Mucosa of rectum (tissue), 2 donors: Measurements from ENCODE around the gene FNDC11.

Source experiments
- H3K27ac ChIP-seq, 2 donors: one replicate each; pipeline ENCODE4 v1.7.0; 2013; ENCODE audit warnings: inconsistent platforms in 2 of 2, low read depth in 2 of 2, low read length in 2 of 2
- H3K27me3 ChIP-seq, 2 donors: one replicate each; pipeline ENCODE4 v1.7.0; 2013; ENCODE audit warnings: low read length in 2 of 2; ENCODE audit not compliant: control insufficient read depth in 2 of 2, insufficient read depth in 2 of 2
- H3K36me3 ChIP-seq, 2 donors: one replicate each; pipeline ENCODE4 v1.7.0; 2013; ENCODE audit warnings: low read length in 2 of 2; ENCODE audit not compliant: control insufficient read depth in 2 of 2, insufficient read depth in 2 of 2
- H3K4me1 ChIP-seq, 2 donors: one replicate each; pipeline ENCODE4 v1.7.0; 2013; ENCODE audit warnings: low read length in 2 of 2, mild to moderate bottlenecking in 1 of 2; ENCODE audit not compliant: control insufficient read depth in 2 of 2, insufficient read depth in 2 of 2
- H3K4me3 ChIP-seq, 2 donors: one replicate each; pipeline ENCODE4 v1.7.0; 2013; ENCODE audit warnings: low read length in 2 of 2
- H3K9ac ChIP-seq, 2 donors: one replicate each; pipeline ENCODE4 v1.7.0; 2013; ENCODE audit warnings: low read length in 2 of 2, low read depth in 1 of 2, mild to moderate bottlenecking in 1 of 2
- H3K9me3 ChIP-seq, 2 donors: one replicate each; pipeline ENCODE4 v1.7.0; 2013; ENCODE audit warnings: low read length in 2 of 2; ENCODE audit not compliant: control insufficient read depth in 2 of 2
- donor health status: healthy.
- donor health status: Normal muscosa, but diverticular disease.

FNDC11 gene

DNA sequence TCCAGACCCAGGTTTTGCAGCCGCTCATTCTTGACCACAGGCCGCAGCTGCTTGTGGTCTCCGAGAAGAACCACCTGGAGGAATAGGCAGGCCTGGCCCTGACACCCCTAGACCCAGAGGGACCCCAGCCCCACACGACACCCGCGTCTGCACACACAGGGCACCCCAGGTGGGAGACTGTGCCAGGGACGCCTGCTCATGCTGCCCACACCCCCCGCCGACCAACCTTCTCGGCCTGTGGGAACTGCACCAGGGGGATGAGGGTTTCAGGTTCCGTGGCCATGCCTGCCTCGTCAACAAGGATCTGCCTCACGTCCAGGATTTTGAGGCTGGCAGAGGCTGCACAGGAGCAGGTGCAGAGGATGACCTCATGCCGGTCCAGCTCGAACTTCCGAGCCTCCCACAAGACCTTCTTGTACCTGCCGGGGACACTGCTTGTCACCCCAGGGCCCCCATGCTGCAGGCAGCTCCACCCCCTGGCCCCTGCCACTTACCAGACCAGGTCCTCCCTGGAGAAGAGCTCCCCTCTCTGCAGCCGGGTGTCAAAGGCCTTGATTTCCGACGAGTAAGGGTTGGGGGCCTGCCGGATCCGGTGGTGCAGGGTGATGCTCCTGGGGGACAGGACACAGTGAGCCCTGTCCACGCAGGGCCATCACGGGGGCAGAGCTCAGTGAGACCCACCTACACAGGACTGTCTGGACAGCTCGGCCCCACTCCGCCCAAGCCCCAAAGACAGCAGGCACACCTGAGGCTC, 7.1 kb downstream of the FNDC11 start:
- no peaks in the 10 kb centered on the region for H3K9me3 ChIP-seq
- peaks cover 29 to 35% of the 10 kb centered on the region in 2 donors for H3K36me3 ChIP-seq
- H3K9ac ChIP-seq = no peak overlapping the region
- no peak overlapping the region for H3K27ac ChIP-seq
- H3K4me3 ChIP-seq = no peak overlapping the region
- H3K27me3 ChIP-seq = no peaks in the 10 kb centered on the region
- H3K4me1 ChIP-seq = peaks cover 0 to 2% of the 10 kb centered on the region in 2 donors

DNA sequence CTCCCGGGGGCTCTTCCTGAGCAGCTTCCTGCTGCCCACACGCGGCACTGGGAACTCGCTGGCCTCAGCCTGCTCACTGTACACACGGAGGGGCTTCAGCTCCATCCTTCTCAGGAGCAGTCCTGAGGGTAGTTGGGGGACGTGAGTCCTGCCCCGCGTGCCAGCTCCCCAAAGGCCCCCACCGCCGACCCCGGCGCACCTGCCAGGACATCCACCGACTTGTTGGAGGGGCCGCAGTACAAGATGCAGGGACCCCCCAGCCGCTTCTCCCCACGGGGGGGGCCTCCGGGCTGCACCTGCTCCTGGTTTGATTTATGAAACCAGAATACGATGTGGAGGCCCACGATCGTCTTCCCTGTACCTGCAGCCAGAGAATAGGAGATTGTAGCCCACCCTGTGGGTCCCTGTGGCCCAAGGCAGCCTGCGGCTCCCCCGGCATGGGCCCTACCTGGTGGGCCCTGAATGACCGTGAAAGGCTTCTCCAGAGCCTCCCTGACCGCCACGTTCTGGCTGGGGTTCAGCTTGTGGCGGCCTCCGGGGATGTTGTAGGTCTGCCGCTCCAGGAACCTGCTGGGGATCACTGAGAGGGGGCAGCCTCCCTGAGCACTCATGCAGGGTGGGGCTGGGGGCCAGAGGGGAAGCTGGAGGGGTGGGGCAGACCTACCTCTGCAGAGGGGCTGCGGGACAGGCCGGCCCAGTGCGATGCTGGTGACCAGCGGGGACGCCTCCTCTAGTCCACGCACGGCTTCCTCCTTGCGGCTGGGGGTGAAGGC, 7.9 kb downstream of the FNDC11 start:
- Histone ChIP-seq H3K36me3 (peaks cover 30 to 35% of the 10 kb centered on the region in 2 donors), H3K4me1 (peaks cover 0 to 2% of the 10 kb centered on the region in 2 donors), H3K9me3 (no peaks in the 10 kb centered on the region), H3K27me3 (no peaks in the 10 kb centered on the region), H3K4me3 (no peak overlapping the region), H3K9ac (no peak overlapping the region), H3K27ac (no peak overlapping the region)

DNA sequence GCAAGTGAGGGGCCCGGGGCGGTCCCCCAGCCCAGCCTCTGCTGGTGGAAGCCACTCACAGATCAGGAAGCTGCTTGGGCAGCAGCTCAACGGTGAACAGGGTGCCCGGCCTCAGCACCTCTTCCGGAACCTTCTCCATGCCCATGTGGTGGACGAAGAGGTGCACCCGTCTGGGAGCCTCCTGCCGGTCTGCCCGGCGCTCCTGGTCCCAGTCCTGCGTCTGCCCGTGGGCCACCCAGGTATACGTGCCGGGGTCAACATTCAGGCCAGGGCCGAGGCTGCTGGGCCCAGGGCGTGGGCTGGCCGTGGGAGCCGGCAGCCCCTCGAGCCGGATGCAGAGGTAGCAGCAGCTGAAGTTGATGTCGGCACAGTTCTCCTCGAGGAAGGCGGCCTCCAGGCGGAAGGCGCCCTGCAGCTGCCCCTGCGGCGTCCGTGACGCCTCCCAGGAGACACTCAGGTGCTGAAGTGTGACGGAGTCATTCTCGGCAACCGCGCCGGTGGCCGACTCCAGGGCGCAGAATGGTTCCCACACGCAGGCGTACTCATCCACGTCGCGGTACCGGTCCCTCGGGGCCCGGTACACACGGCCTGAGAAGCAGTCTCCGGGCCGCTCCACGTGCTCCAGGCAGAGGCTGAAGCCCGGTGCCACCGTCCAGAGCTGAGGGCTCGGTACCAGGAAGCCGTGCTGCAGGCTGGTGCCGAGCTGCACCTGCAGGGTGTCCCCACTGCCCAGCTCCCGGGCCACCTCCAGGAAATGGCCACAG, 8.7 kb downstream of the FNDC11 start:
- Histone ChIP-seq H3K9ac (no peak overlapping the region), H3K27ac (no peak overlapping the region), H3K4me3 (no peak overlapping the region), H3K27me3 (no peaks in the 10 kb centered on the region), H3K36me3 (peaks cover 30 to 35% of the 10 kb centered on the region in 2 donors), H3K4me1 (peaks cover 0 to 2% of the 10 kb centered on the region in 2 donors), H3K9me3 (no peaks in the 10 kb centered on the region)

DNA sequence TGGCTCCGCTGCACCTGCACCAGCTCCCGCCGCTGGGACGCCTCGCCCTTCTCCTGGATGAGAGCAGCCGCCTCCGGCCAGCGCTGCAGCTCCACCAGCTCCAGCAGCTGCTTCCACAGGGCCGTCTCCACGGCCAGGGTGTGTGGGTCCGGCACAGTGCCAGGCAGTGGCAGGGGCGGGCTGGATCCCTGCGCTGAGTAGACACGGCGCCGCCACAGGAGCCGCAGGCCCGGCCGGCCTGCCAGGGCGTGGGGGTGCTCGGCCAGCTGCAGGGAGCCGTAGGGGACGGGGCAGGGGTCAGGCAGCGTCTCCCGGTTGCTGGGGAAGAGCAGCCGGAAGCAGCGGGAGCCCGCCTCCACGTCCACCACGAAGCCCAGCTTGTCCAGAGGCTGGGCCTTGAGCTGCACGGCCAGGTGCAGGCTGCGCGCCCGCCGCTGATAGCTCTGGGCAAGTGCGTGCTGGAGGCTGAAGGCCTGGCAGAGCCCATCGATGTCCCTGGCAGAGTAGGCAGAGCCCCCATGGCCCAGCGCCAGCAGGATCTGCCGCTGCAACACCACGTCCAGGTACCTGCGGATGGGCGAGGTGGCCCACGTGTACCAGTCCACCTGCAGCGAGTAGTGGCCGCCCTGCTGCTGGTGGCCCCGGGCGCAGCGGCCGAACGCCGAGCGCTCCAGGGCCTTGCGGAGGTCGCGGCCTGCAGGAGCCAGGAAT, 9.4 kb downstream of the FNDC11 start:
- H3K9me3 ChIP-seq = no peaks in the 10 kb centered on the region
- peaks cover 0 to 4% of the 10 kb centered on the region in 2 donors for H3K4me1 ChIP-seq
- H3K4me3 ChIP-seq = no peak overlapping the region
- no peak overlapping the region for H3K27ac ChIP-seq
- peaks cover 30 to 35% of the 10 kb centered on the region in 2 donors for H3K36me3 ChIP-seq
- no peak overlapping the region for H3K9ac ChIP-seq
- no peaks in the 10 kb centered on the region for H3K27me3 ChIP-seq

DNA sequence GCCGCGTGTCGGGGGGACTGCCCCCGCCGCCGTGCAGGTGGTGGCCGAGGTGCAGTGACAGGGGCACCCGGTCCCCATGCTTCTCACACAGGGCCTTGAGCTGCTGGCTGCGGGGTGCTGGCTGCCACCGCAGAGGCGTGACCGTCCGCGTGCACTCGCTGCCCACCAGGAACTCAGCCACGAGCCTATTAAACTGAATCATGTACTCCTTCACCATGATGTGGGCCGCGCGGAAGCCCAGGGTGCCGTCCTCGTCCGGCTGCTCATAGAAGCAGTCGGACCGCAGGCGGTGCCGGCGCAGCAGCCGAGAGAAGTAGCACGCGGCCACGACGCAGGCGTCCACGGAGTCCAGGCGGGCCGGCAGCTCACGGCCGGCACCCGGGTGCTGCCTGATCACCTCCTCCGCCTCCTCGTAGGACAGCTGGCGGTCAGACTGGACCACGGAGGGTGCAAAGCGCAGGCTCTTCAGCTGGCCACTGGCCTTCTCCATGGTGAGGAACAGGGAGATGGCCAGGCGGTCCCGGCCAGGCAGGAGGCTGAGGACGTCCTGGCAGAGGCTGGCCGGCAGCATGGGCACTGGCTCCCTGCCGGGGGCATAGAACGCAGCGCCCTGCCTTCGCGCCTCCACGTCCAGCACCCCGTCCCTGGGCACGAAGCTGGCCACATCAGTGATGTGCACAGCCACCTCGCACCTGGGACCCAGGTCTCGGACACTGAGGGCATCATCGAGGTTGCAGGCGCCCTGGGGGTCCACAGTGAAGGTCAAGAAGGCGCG, 10.3 kb downstream of the FNDC11 start:
- Histone ChIP-seq H3K4me1 (peaks cover 0 to 5% of the 10 kb centered on the region in 2 donors), H3K4me3 (no peak overlapping the region), H3K9me3 (no peaks in the 10 kb centered on the region), H3K27me3 (no peaks in the 10 kb centered on the region), H3K9ac (no peak overlapping the region), H3K27ac (no peak overlapping the region), H3K36me3 (peaks cover 30 to 35% of the 10 kb centered on the region in 2 donors)

DNA sequence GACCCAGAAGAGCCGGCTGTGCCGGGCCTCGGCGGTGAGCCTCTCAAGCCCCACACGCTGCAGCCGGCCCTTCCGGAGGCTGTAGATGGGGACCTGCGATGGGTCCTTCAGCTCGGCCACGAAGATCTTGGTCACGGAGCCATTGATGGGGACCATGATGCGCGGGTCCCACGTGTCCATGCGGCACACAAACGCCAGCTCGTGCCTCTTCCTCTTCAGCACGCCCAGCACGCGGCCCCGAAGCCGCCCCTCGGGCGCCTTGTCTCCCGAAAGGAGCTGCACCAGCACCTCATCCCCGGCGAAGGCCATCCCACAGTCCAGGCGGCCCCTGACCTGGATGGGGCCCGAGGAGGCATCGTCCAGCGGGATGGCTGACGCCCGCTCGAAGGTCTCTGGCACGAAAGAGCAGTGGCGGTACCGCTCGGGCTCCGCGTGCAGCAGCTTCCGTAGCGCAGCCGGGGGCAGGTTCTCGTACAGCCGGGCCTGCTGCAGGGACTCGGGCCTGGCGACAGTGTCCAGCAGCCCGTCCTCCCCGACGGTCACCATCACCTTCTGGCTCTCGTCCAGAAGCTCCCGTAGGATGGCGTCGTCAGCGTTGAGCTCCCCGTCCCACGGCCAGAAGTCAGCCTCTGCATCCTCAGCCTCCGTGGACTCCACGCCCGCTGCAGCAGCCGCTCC, 11.2 kb downstream of the FNDC11 start:
- Histone ChIP-seq H3K27me3 (no peaks in the 10 kb centered on the region), H3K9me3 (no peaks in the 10 kb centered on the region), H3K27ac (no peak overlapping the region), H3K36me3 (peaks cover 30 to 33% of the 10 kb centered on the region in 2 donors), H3K9ac (no peak overlapping the region), H3K4me3 (no peak overlapping the region), H3K4me1 (peaks cover 0 to 5% of the 10 kb centered on the region in 2 donors)

DNA sequence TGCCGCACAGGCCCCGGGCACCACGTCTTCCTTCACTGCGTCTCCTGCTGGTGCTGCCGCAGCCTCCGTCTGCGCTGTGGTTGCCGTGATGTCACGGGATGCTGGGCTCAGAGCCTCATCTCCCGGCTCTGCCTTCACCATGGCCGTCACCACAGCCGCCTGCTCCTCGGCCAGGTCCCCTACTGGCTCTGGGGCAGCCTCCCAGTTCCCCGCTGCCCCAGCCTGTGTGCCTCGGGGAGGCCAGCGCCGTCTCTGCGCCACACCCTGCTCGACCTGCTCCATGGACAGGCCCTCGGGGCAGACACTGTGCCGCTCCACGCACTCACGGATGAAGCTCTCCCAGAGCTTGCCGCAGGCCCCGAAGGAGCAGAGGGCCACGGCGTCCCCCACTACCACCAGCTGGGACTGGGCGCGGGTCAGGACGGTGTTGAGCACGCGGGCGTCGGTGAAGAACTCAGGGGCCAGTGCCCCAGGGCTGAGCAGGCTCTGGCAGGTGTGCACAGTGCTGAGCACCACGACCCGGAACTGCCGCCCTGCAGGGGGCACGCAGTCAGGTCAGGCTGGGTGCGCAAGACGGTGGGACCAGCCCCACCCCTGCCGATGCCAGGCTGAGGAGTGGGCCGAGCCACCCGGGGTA, 11.9 kb downstream of the FNDC11 start:
- Histone ChIP-seq H3K36me3 (peaks cover 23 to 27% of the 10 kb centered on the region in 2 donors), H3K4me3 (no peak overlapping the region), H3K27me3 (no peaks in the 10 kb centered on the region)

DNA sequence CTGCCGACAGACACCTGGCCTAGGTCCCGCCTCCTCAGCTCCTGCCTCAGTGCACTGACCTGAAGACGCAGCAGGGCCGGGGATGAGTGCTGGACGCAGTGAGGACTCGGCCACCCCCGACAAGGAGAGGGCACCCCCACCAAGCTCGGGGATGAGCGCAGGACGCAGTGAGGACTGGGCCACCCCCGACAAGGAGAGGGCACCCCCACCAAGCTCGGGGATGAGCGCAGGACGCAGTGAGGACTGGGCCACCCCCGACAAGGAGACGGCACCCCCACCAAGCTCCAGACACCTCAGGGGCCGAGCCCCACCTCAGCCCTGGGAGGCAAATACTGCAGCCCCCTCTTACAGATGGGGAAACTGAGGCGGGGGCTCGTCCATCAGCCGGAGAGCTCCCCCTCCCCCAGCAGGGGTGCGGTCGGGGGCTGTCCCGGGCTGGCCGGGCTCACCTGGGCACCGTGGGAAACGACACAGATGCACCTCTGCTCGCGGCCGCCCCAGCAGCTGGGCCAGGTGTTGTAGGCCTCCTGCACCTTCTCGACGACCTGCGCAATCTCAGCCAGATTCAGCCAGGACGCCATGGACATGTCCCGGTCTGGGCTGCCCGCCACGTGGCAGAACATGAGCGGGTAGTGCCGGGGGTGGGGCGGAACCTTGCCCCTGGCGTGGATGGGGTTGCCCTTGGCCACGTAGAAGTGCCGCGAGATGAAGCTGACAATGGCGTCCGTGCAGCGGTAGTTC, 12.6 kb downstream of the FNDC11 start:
- peak overlapping the region in 1 of 2 donors; percentile 9 for H3K27ac ChIP-seq
- peaks cover 22% of the 10 kb centered on the region in 2 donors for H3K36me3 ChIP-seq
- H3K9ac ChIP-seq = no peak overlapping the region
- H3K4me1 ChIP-seq = peaks cover 0 to 5% of the 10 kb centered on the region in 2 donors
- H3K4me3 ChIP-seq = no peak overlapping the region
- no peaks in the 10 kb centered on the region for H3K9me3 ChIP-seq
- H3K27me3 ChIP-seq = no peaks in the 10 kb centered on the region

More for the DNA sequence above, 11.9 kb downstream of the FNDC11 start:
- Histone ChIP-seq H3K4me1 (peaks cover 0 to 5% of the 10 kb centered on the region in 2 donors), H3K27ac (no peak overlapping the region), H3K9me3 (no peaks in the 10 kb centered on the region), H3K9ac (no peak overlapping the region)
